NCI-H2196 (cell line): ENCODE data around the gene DUT.

Experiments
- DNase-seq: peaks from one replicate; lab custom pipeline; 2025; ENCODE audit not compliant: unreplicated experiment; lab: John Stamatoyannopoulos, UW

DUT gene

GRCh38 chr15:48330855-48331795 lies at the start of gene DUT:
Gene DUT (plus strand): TSS chr15:48331429. CDS start chr15:48331516, 87 bp downstream.
- DNase-seq: peak; percentile 39

DNA sequence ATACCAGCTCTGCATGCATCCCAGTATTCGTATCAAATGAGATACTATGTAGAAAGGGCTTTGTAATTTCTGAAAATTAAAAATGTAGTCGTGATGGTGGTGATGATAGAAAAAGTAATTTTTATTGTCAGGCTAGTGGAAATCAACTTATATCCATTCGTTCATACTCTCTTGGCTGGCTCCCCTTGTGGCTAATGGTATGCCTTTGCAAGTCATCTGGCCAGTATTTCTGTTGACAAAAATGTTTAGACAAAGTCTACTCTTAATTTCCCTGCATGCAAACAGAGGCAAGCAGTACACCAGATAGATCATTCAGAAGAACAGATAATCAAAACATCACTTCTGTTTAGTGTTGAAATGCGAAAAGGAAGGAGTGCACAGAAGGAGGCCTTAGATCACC lies 49.6 kb upstream of the DUT start:
- DNase-seq: no peak

DNA sequence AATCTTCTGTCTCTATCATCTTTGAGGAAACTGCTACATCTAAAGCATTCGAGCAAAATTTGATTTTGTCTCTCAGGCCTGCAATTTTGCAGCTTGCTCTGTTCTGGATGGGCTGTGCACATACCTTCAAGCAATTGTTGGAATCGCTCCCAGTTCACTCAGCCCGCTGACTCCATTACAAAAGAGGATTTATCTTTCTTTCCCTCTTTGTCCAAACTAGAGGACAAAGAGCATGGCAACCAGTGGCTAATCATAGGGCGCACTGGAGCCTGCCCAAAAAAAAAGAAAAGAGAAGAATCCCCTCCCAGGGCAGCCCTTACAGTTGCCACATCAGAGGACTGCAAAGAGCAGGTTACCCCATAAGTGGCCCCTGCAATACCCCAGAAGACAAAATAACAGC lies 49.0 kb upstream of the DUT start:
- DNase-seq: no peak

GRCh38 chr15:48283396-48284145 lies 47.7 kb upstream of the DUT start:
- DNase-seq: no peak

DNA sequence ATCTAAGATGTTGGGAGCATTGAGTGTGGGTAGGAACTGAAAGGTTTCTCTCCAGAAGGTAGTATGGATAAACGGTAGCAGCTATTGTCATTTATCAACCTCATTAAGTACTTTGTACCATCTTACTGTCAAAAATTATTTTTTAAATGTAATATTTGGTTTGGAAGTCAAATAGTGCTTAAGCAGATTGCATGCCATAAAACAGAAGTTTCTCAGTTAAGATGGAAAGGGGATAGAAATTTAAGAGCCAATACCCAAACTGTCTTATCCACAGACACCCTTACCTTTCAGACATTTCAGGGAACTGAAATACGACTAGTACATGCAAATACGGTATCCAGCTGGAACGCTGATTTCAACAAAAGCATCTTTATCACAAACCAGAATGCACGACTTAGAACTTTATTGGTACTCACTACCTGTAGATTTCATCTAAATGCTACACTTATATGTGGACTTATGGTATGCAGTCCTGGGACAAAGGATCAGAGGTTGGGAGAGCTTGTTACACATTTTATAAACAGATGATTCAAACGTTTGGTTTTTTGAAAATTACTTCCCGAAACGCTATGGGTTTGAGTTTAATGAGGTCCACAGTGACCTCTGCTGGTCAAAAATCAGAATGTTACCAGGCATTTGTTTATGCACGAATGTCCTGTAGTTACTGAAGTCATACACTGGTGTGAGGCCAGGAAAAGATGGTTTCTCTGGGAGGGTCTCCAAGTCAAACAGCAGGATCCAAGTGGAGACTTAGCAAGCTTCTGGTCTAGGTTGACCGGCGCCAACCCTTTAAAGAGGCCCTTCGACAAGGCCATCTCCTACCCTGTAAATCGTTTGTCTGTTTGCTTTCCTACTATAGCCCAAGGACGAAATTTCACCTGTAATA lies 45.7 kb upstream of the DUT start:
- peak; percentile 67 for DNase-seq

GRCh38 chr15:48289628-48290027 lies 41.6 kb upstream of the DUT start:
- DNase-seq: no peak

- DNase-seq: no peak
Observed at GRCh38 chr15:48292458-48292857, 38.8 kb upstream of the DUT start.

DNA sequence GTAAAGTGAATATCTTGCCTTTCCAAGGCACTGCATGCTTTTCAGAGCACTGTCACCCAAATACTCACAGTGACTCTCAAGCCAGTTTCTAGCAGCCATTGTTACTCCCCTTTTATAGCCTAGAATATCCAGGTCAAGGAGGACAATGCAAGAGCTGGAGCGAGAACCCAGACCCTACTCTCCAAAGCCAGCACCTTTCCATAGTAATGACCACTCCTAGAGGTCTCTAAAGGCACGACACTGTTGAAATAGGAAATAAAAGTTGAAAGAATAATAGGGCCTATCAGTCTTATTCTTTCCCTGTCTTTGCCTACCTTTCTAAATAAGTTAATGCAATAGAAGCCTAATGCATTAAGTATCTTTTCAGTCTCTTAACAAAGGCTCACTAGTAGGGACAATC lies 33.6 kb upstream of the DUT start:
- no peak for DNase-seq

DNA sequence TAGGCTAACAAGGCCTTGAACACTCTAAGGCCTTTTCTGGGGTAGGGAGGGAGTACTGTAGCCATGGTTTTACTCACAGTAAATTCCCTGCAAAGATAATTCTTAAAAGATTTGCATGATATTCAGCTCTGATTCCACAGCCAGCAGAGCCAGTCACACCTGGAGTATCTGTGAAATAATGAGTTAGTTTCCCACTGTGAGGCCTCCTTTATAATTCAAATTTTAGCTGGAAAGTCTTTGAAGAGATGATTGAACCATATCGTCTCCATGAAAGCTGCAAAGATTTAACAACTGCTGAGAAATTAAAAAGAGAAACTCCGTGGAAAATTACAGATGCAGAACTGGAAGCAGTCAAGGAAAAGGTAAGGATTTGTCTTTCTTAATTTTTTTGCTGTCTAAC lies 32.3 kb upstream of the DUT start:
- no peak for DNase-seq

DNA sequence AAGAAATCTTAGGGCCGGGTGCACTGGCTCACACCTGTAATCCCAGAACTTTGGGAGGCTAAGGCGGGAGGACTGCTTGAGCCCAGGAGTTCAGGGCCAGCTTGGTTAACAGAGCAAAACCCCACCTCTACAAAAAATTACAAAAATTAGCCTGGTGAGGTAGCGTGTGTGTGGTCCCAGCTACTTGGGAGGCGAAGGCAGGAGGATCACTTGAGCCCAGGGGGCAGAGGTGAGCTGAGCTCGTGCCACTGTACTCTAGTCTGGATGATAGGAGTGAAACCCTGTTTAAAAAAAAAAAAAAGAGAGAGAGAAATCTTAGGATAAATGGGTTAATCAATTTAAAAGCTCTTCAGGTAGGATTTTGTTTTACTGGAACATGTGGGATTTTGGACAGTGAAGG lies 31.2 kb upstream of the DUT start:
- no peak for DNase-seq

DNA sequence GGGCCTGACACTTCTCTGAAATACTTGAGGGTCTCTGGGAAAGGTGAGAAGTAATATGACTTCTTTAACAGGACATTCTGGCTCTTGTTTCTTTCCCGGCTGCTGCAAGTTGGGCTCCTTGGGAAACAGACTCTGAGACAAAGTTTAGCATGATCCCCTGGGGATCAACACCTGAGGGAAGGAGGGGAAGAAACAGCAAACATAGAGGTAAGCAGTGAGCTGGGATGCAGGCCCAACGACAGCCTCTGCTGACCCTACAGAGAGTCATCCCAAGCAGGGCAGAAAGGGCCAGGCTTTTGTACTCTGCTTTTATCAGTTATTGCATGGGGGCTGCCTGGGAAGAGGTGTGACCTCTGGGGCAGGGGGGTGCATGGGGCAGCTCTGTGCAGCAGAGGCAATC lies 26.8 kb upstream of the DUT start:
- DNase-seq: no peak

- DNase-seq: no peak
Observed at GRCh38 chr15:48306639-48307038, 24.6 kb upstream of the DUT start.

- DNase-seq: no peak
Observed at GRCh38 chr15:48307586-48307985, 23.6 kb upstream of the DUT start.

DNA sequence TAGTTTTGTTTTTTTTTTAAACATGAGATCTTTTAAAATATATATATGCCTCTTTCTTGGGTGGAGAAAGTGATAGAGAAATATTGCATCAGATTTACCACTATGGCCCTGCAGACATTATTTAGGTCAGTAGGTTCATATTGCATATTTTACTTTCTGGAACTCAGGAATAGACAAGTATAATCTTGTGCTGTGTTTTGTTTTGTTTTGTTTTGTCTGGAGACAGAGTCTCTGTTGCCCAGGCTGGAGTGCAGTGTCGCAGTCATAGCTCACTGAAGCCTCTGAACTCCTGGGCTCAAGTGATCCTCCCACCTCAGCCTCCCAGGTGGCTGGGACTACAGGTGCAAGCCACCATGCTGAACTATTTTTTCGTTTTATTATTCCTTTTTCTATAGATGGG lies 21.5 kb upstream of the DUT start:
- no peak for DNase-seq

- no peak for DNase-seq
Observed at GRCh38 chr15:48313216-48313615, 18.0 kb upstream of the DUT start.

DNA sequence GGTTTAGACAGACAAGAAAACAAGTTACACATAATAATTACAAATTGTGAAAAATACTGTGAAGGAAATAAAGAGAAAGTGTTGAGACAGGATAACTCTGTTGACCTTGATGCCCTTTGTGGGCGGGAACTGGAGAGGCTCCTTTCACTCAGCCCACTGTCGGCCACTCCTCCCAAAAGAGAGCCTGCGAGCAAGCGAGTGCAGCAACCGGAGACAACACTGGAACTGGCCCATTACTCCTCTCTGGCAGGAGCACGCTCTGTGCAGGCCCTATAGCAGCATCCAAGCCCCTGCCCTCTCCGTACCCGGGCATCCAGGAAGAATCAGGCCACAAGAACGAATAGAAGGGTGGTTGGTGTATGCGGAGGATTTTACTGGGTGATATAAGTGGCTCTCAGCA lies 16.2 kb upstream of the DUT start:
- DNase-seq: no peak

- no peak for DNase-seq
Observed at GRCh38 chr15:48317221-48317620, 14.0 kb upstream of the DUT start.

DNA sequence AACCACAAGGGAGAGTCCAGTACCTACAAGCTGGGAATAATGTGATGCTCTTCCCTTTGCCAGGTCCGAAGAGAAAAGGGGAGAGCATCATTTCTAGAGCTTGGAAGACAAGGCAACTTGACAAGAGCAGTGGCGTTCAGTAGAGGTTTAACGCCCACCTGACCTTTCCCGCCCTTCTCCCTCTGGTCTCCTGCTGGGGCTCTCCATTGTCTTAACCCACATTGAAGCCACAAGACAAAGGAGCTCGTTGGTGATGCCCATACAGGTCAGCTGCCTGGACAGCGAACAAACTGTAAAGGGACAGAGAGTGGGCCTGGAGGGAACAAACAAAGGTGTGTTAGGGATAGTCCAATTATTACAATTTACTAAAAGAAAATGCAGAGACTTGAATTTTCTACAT lies 13.1 kb upstream of the DUT start:
- no peak for DNase-seq

GRCh38 chr15:48323294-48323693 lies 7.9 kb upstream of the DUT start:
- DNase-seq: no peak

DNA sequence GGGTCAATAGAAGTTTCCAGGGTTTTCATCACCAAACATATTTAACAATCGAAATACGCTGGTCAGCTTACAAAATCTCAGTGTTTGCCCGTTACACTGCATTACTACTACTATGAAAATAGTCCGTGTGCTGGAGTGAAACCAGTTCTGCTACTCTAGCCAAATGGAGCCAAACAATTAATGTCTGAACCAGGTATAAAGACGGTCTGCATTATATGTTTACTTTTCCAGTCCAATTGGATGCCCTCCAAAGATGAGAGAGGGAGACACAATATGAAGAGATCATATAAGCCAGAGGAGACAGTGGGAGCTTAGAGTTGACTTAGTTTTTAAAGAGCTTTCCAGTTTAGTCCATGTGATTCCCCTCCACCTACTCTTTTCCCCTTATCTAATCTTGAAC lies 6.3 kb upstream of the DUT start:
- DNase-seq: peak; percentile 40

- DNase-seq: no peak
Observed at GRCh38 chr15:48325400-48325799, 5.8 kb upstream of the DUT start.
